ENCODE measurements around the gene CD151.

The CD151 gene

GRCh38 chr11:849951-850774, 17.4 kb downstream of the CD151 start:
- peak overlapping the region; percentile 49 for H3K4me3 ChIP-seq (ENCODE audit: low read depth, low read length)
- in situ Hi-C loops (cut with HindIII; ENCODE audit: low sequenced_read_pairs): no loop called here
- no peak for DNase-seq (ENCODE audit: low read depth)
- no peak for TF ChIP-seq CTCF (IDR thresholded peaks at IDR 0.05; ENCODE audit: low read depth, low read length, missing control alignments)

- no peak for DNase-seq (ENCODE audit: low read depth)
- peak overlapping the region; percentile 49 for H3K4me3 ChIP-seq (ENCODE audit: low read depth, low read length)
Measured at GRCh38 chr11:850775-851763, 18.3 kb downstream of the CD151 start.

GRCh38 chr11:852762-853161, 20.0 kb downstream of the CD151 start:
- no peak for TF ChIP-seq CTCF (IDR thresholded peaks at IDR 0.05; ENCODE audit: low read depth, low read length, missing control alignments)
- in situ Hi-C loops (cut with HindIII; ENCODE audit: low sequenced_read_pairs): no loop called here
- H3K4me3 ChIP-seq (ENCODE audit: low read depth, low read length): no peak overlapping the region
- DNase-seq (ENCODE audit: low read depth): no peak

More at GRCh38 chr11:850775-851763, 18.3 kb downstream of the CD151 start:
- TF ChIP-seq CTCF (IDR thresholded peaks at IDR 0.05; ENCODE audit: low read depth, low read length, missing control alignments): peak; percentile 6
- in situ Hi-C loops (cut with HindIII; ENCODE audit: low sequenced_read_pairs): no loop called here

GRCh38 chr11:853682-854448, 21.1 kb downstream of the CD151 start:
- no peak for TF ChIP-seq CTCF (IDR thresholded peaks at IDR 0.05; ENCODE audit: low read depth, low read length, missing control alignments)
- in situ Hi-C loops (cut with HindIII; ENCODE audit: low sequenced_read_pairs): no loop called here
- DNase-seq (ENCODE audit: low read depth): no peak
- no peak overlapping the region for H3K4me3 ChIP-seq (ENCODE audit: low read depth, low read length)

- in situ Hi-C loops (cut with HindIII; ENCODE audit: low sequenced_read_pairs): no loop called here
- no peak overlapping the region for H3K4me3 ChIP-seq (ENCODE audit: low read depth, low read length)
- DNase-seq (ENCODE audit: low read depth): no peak
- TF ChIP-seq CTCF (IDR thresholded peaks at IDR 0.05; ENCODE audit: low read depth, low read length, missing control alignments): no peak
Measured at GRCh38 chr11:854601-855329, 22.0 kb downstream of the CD151 start.
